Measurements from ENCODE around the gene AMMECR1. TPM values are rescaled to one million over a fixed set of nuclear protein-coding genes. Genes with fewer than 3 reads are reported as not detected.
"Not testable (repeated sequence)": the region's sequence is repeated elsewhere in the genome, so short reads cannot be mapped to it uniquely, and the experiment has no call there.

The AMMECR1 gene
- total RNA-seq, 3 donors from 2014 or later: 4.1 to 10.7 (median 8.2) TPM

- ATAC-seq (no peak), DNase-seq (no peak)
- Histone ChIP-seq H3K36me3 (ENCODE audit: low read depth) (no peaks in the 10 kb centered on the region), H3K9me3 (no peaks in the 10 kb centered on the region), H3K4me1 (ENCODE audit: low read depth) (no peaks in the 10 kb centered on the region), H3K4me3 (no peak overlapping the region)
- intact Hi-C loops (cut with DNase I, micrococcal nuclease): loop anchor here (5.0 to 10.0 kb wide), 2 partner anchors 253 to 686 kb away; no protein-coding TSS in a partner anchor
- no peak for TF ChIP-seq CTCF (IDR thresholded peaks at IDR 0.05)
Observed at GRCh38 chrX:110159235-110159634, 158.7 kb downstream of the AMMECR1 start.

- DNase-seq: no peak
- no peak overlapping the region for H3K4me3 ChIP-seq
- ATAC-seq: no peak
- no peaks in the 10 kb centered on the region for H3K4me1 ChIP-seq (ENCODE audit: low read depth)
- no peak for TF ChIP-seq CTCF (IDR thresholded peaks at IDR 0.05)
- H3K36me3 ChIP-seq (ENCODE audit: low read depth): no peaks in the 10 kb centered on the region
- intact Hi-C loops (cut with DNase I, micrococcal nuclease): loop anchor here (5.0 to 10.0 kb wide), 2 partner anchors 255 to 687 kb away; no protein-coding TSS in a partner anchor
- H3K9me3 ChIP-seq: no peaks in the 10 kb centered on the region
Observed at GRCh38 chrX:110157444-110157843, 160.4 kb downstream of the AMMECR1 start.

- H3K4me3 ChIP-seq: no peak overlapping the region
- TF ChIP-seq CTCF (IDR thresholded peaks at IDR 0.05): peak; percentile 10
- ATAC-seq (no peak), DNase-seq (no peak)
- no peaks in the 10 kb centered on the region for H3K36me3 ChIP-seq (ENCODE audit: low read depth)
- no peaks in the 10 kb centered on the region for H3K9me3 ChIP-seq
- intact Hi-C loops (cut with DNase I, micrococcal nuclease): loop anchor here (5.0 to 10.0 kb wide), 2 partner anchors 256 to 689 kb away; no protein-coding TSS in a partner anchor
- no peaks in the 10 kb centered on the region for H3K4me1 ChIP-seq (ENCODE audit: low read depth)
Observed at GRCh38 chrX:110156167-110156754, 161.6 kb downstream of the AMMECR1 start.

- intact Hi-C loops (cut with DNase I, micrococcal nuclease): loop anchor here (5.0 to 10.0 kb wide), 2 partner anchors 257 to 689 kb away; no protein-coding TSS in a partner anchor
- no peaks in the 10 kb centered on the region for H3K4me1 ChIP-seq (ENCODE audit: low read depth)
- no peak for DNase-seq
- no peak overlapping the region for H3K4me3 ChIP-seq
- no peak for ATAC-seq
- TF ChIP-seq CTCF (IDR thresholded peaks at IDR 0.05): no peak
- H3K9me3 ChIP-seq: no peaks in the 10 kb centered on the region
- H3K36me3 ChIP-seq (ENCODE audit: low read depth): no peaks in the 10 kb centered on the region
Observed at GRCh38 chrX:110155759-110156158, 162.1 kb downstream of the AMMECR1 start.

GRCh38 chrX:110154328-110154727, 163.6 kb downstream of the AMMECR1 start:
- not testable (repeated sequence) for H3K4me3 ChIP-seq; H3K36me3 ChIP-seq (ENCODE audit: low read depth); H3K4me1 ChIP-seq (ENCODE audit: low read depth); DNase-seq; H3K9me3 ChIP-seq; ATAC-seq
- intact Hi-C loops (cut with DNase I, micrococcal nuclease): loop anchor here in 1 of 2 donors (10.0 kb wide), 1 partner anchor 690 kb away; no protein-coding TSS in a partner anchor

- TF ChIP-seq CTCF (IDR thresholded peaks at IDR 0.05): no peak
- DNase-seq: no peak
- intact Hi-C loops (cut with DNase I, micrococcal nuclease): loop anchor here in 1 of 2 donors (10.0 kb wide), 1 partner anchor 691 kb away; no protein-coding TSS in a partner anchor
Observed at GRCh38 chrX:110153896-110154295, 164.0 kb downstream of the AMMECR1 start.

More at GRCh38 chrX:110153896-110154295, 164.0 kb downstream of the AMMECR1 start:
- H3K9me3 ChIP-seq: no peaks in the 10 kb centered on the region
- ATAC-seq: no peak
- no peak overlapping the region for H3K4me3 ChIP-seq
- no peaks in the 10 kb centered on the region for H3K4me1 ChIP-seq (ENCODE audit: low read depth)
- H3K36me3 ChIP-seq (ENCODE audit: low read depth): no peaks in the 10 kb centered on the region

Measured in mucosa of descending colon (tissue), 3 donors.